ENCODE data around the gene SEC63.

The SEC63 gene

DNA sequence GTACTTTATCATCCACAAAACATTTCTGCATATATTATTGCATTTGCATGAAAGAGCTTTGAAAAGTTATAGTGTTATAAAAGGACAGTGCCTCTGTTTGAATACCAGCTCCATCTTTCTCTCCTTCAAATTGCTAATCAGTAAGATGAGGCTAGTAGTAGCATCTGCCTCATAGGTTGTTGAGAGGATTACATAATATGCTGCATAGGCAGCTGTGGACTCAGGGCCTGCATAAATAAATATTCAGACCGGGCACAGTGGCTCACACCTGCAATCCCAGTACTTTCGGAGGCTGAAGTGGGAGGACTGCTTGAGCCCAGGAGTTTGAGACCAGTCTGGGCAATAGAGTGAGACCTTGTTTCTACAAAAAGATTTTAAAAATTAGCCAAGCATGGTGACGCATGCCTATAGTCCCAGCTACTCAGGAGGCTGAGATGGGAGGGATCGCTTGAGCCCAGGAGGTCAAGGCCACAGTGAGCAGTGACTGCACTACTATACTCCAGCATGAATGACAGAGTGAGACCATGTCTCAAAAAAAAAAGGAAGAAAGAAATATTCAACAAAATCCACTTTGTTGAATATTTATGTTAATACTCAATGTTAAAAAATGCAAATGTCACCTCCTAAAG is 18.3 kb upstream of the SEC63 start:
- Histone ChIP-seq H3K4me3 (ENCODE audit: low read depth, low read length) (no peak overlapping the region), H3K36me3 (no peaks in the 10 kb centered on the region), H3K9me3 (no peaks in the 10 kb centered on the region), H3K4me1 (peaks cover 10% of the 10 kb centered on the region), H3K27me3 (no peaks in the 10 kb centered on the region)
- TF ChIP-seq CTCF (IDR thresholded peaks at IDR 0.05; ENCODE audit: low read depth, low read length) = no peak
- no peak for DNase-seq

GRCh38 chr6:107973594-107973993 is 15.6 kb upstream of the SEC63 start:
- no peak for TF ChIP-seq CTCF (IDR thresholded peaks at IDR 0.05; ENCODE audit: low read depth, low read length)
- no peak for DNase-seq
- H3K36me3 ChIP-seq = no peaks in the 10 kb centered on the region
- peaks cover 10% of the 10 kb centered on the region for H3K4me1 ChIP-seq
- H3K4me3 ChIP-seq (ENCODE audit: low read depth, low read length) = no peak overlapping the region
- H3K9me3 ChIP-seq = no peaks in the 10 kb centered on the region
- no peaks in the 10 kb centered on the region for H3K27me3 ChIP-seq

- Histone ChIP-seq H3K27me3 (no peaks in the 10 kb centered on the region), H3K4me3 (ENCODE audit: low read depth, low read length) (no peak overlapping the region), H3K36me3 (no peaks in the 10 kb centered on the region), H3K9me3 (no peaks in the 10 kb centered on the region), H3K4me1 (peaks cover 10% of the 10 kb centered on the region)
- no peak for TF ChIP-seq CTCF (IDR thresholded peaks at IDR 0.05; ENCODE audit: low read depth, low read length)
- peak; percentile 70 for DNase-seq
Measured at GRCh38 chr6:107972413-107973096, 14.5 kb upstream of the SEC63 start.

DNA sequence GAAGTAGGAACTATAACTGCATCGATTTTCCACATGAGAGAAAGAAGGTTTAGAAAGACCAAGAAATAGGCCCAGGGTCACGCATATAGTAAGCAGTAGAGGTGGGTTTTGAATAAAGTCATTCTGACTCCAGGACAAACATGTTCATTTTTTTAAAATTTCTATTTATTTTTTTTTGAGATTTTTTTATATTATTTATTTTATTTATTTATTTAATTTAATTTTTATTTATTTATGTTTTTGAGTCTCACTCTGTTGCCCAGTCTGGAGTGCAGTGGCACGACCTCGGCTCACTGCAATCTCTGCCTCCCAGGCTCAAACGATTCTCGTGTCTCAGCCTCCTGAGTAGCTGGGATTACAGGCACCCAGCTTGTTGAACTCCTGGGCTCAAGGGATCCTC is 13.2 kb upstream of the SEC63 start:
- Histone ChIP-seq H3K9me3 (no peaks in the 10 kb centered on the region), H3K27me3 (no peaks in the 10 kb centered on the region), H3K4me3 (ENCODE audit: low read depth, low read length) (no peak overlapping the region), H3K4me1 (peaks cover 10% of the 10 kb centered on the region), H3K36me3 (no peaks in the 10 kb centered on the region)
- TF ChIP-seq CTCF (IDR thresholded peaks at IDR 0.05; ENCODE audit: low read depth, low read length) = no peak
- DNase-seq = no peak

- no peak overlapping the region for H3K4me3 ChIP-seq (ENCODE audit: low read depth, low read length)
- H3K36me3 ChIP-seq = no peaks in the 10 kb centered on the region
- H3K27me3 ChIP-seq = no peaks in the 10 kb centered on the region
- peaks cover 10% of the 10 kb centered on the region for H3K4me1 ChIP-seq
- H3K9me3 ChIP-seq = no peaks in the 10 kb centered on the region
- no peak for TF ChIP-seq CTCF (IDR thresholded peaks at IDR 0.05; ENCODE audit: low read depth, low read length)
- no peak for DNase-seq
Measured at GRCh38 chr6:107970255-107970654, 12.2 kb upstream of the SEC63 start.

GRCh38 chr6:107968081-107968480 is 10.1 kb upstream of the SEC63 start:
- DNase-seq = no peak
- no peaks in the 10 kb centered on the region for H3K9me3 ChIP-seq
- peaks cover 16% of the 10 kb centered on the region for H3K4me1 ChIP-seq
- no peaks in the 10 kb centered on the region for H3K27me3 ChIP-seq
- no peak overlapping the region for H3K4me3 ChIP-seq (ENCODE audit: low read depth, low read length)
- no peak for TF ChIP-seq CTCF (IDR thresholded peaks at IDR 0.05; ENCODE audit: low read depth, low read length)
- no peaks in the 10 kb centered on the region for H3K36me3 ChIP-seq

Data from BE2C (cell line).